HG03045 (cell line): ENCODE results near the gene HSDL2.
"Not testable (repeated sequence)": the region's sequence is repeated elsewhere in the genome, so short reads cannot be mapped to it uniquely, and the experiment has no call there.

ENCODE experiments used
- ATAC-seq: cut with Tn5 transposase; IDR thresholded peaks from one replicate; pipeline ENCODE4 v1.9.1; 2021; ENCODE audit warnings: mild to moderate bottlenecking, moderate library complexity; ENCODE audit not compliant: unreplicated experiment

HSDL2 gene

DNA sequence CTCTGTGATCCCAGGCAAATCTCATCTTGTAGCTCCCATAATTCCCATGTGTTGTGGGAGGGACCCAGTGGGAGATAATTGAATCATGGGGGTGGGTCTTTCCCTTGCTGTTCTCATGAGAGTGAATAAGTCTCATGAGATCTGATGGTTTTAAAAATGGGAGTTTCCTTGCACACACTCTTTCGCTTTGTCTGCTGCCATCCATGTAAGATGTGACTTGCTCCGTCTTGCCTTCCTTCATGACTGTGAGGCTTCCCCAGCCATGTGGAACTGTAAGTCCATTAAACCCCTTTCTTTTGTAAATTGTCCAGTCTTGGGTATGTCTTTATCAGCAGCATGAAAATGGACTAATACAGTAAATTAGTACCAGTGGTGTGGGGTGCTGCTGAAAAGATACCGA lies 14.7 kb upstream of the HSDL2 start:
- not testable (repeated sequence) for ATAC-seq

GRCh38 chr9:112366591-112366990 lies 13.3 kb upstream of the HSDL2 start:
- ATAC-seq, result no peak

DNA sequence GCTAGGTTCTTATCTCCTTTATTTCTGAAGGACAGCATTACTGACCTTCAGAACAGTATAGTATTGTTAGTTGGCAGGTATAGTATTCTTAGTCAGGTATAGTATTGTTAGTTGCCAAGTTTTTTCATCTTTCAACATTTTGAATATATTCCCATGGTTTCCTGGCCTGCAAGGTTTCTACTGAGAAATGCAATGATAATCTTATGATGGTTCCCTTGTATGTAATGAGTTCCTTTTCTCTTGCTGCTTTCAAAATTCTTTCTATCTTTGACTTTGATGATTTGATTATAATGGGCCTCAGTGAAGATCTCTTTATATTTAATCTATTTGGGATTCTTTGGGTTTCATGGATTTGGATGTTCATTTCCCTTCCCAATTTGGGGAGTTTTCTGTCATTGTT lies 12.4 kb upstream of the HSDL2 start:
- ATAC-seq, result no peak

DNA sequence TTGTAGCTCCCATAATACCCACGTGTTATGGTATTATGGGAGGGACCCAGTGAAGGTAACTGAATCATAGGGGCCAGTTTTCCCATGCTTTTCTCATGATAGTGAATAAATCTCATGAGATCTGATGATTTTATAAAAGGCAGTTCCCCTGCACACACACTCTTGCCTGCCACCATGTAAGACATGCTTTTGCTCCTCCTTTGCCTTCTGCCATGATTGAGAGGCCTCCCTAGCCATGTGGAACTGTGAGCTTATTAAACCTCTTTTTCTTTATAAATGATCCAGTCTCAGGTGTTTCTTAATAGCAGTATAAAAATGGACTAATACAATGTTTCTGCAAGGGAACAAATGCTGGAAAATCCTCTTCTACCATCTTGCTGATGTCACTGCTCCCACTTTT lies 10.1 kb upstream of the HSDL2 start:
- no peak for ATAC-seq

DNA sequence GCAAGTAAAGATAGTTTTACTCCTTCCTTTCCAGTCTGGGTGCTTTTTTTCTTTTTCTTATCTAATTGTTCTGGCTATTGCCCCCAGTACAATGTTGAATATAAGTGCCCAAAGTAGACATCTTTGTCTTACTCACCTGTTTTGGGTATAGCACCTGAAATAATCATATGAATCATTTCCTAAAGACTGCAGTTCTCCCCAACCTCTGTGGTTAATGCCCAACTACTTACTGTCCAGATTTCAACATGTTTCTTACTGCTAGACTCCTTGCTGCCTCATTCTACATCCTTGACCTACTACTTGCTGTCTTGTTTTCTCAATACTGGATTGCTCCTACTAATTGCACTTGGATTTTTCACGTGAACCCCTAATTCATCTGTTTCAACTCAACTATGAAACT lies 8.8 kb upstream of the HSDL2 start:
- no peak for ATAC-seq

DNA sequence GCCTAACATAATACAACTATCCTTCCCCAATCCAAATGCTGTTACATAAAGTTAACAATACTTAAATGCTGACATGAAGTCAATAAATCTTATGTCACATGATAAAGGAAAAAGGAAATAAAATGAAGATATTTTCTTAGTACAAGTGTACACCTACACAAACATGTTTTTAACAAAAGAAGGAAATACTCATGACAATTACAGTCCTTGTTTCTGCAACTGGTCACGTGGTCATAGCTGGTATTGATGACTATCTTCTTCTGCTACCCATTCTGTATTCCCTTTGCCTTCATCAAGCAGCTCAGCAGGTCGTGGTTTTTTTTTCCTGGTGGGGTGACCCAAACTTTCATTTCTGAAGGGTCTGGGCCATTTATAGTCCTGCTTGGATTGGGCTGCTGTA lies 6.2 kb upstream of the HSDL2 start:
- ATAC-seq, result not testable (repeated sequence)

GRCh38 chr9:112374232-112374631 lies 5.7 kb upstream of the HSDL2 start:
- ATAC-seq, result not testable (repeated sequence)

DNA sequence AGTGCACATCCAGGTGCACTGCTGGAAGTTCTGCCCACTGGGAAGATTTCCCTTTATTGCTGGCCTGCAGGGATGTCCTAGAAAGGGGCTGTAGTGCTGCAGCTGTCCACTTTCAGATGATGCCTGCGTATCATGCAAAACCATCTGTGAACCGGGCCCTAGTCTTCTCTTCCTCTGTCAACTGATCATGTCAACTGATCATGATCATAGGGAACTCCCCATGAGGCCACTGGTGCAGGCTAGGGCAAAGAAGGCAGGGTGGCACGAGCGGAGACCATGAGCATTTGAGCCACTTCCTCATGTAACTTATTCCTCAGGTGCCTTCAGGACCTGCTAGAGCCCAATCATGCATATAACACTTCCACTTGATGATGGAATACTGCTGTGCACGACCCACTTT lies 4.5 kb upstream of the HSDL2 start:
- ATAC-seq, result no peak

GRCh38 chr9:112377087-112377486 lies 2.8 kb upstream of the HSDL2 start:
- no peak for ATAC-seq

DNA sequence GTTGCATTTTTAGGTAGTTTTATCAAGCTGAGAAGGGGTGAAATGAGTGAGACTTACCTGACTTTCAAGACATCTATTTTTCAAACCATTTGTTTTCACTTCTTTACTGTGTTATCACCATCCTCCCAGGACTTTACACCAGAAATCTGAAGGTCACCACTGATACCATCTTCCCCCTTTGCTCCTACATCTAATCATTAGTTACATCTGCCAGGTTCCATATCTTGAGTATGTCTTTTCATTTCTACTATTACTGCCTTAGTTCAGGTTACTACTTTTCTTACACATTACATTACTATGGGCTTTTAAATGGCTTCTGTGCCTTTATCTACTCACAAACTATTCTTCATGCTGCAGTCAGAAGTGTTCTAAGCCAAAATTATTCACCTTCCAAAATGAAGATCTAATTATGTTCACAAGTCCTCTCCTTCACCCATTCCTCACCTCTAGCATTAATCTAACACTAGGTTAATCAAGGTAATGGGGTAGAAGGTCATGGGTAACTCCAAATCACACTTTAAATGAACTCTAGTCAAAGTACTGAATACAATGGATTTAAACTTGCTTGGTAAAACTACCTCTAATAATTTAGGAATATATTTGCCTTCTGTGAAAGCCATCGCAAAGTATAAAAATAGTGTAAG lies 2.1 kb upstream of the HSDL2 start:
- no peak for ATAC-seq

GRCh38 chr9:112378328-112379176 lies 1.4 kb upstream of the HSDL2 start:
- peak; percentile 14 for ATAC-seq

DNA sequence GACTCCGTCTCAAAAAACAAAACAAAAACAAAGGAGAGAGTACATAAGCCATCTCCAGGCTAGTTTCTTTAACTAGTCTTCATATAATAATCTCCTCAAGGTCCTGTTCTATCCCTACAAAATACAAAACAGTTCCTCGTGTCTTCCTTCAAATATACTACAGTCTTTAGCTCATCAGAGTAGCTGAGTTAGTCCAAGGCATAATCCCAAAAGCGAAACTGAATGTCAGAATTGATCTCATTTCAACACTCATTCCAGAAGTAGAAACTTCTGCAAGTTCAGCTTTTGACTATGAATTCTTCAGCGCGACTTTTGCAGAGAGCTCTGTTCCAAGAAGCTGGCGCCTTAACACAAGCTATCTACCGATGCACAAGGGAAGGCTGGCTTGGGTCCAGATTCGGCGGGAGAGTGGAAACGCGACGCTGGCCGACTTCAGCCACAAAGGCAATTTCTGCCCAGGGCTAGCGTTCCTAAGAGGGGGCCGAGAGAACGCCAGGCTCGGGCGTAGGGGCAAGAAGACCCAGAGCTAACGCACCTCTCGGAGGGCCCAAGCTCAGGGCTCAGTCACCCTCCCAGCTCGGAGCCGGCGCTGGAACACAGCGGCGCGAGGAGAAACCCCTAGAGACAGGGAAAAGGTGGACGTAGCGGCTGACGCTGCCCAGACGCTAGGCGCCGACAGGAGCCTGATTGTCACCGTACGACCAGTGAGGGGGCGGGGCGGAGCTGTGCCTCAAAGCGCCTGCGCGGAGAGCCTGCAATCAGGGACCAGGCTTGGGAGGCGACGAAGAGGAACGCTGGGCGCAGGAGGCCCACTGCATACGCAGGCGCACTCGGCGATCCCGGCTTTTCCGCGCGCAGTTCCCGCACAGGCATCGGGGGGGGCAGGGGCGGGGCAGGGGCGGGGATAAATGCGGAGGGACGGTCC lies 469 bp upstream of the HSDL2 start:
- peak; percentile 84 for ATAC-seq

DNA sequence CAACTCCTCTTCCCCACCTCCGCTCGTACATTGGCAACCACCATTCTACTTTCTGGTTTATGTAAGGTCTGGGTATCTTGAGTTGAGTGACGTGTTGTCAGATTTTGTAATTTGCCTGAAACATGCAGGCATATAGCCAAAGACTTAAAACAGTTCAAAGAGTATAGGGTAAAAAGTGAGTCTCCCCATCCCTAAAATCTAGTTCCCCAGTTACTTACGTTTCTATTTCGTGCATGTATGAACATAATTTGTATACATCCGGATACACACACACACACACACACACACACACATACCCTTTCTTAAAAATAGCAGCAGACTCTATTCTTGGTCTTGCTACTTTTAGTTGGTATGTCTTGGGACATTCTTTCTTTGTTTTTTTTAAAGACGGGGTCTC lies 915 bp downstream of the HSDL2 start:
- no peak for ATAC-seq

DNA sequence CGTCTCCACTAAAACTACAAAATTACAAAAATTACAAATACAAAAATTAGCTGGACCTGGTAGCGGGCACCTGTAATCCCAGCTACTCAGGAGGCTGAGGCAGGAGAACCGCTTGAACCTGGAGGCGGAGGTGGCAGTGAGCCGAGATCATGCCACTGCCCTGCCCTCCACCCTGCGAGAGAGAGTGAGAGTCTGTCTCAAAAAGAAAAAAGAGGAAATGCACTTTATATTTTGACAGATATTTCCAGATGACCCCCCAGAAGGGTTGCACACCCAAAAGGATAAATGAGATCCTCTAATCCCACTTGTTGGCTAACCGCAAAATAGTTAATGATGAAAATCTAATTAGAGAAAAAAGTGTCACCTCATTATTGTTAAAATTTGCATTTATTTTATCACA lies 2.2 kb downstream of the HSDL2 start:
- ATAC-seq, result no peak

DNA sequence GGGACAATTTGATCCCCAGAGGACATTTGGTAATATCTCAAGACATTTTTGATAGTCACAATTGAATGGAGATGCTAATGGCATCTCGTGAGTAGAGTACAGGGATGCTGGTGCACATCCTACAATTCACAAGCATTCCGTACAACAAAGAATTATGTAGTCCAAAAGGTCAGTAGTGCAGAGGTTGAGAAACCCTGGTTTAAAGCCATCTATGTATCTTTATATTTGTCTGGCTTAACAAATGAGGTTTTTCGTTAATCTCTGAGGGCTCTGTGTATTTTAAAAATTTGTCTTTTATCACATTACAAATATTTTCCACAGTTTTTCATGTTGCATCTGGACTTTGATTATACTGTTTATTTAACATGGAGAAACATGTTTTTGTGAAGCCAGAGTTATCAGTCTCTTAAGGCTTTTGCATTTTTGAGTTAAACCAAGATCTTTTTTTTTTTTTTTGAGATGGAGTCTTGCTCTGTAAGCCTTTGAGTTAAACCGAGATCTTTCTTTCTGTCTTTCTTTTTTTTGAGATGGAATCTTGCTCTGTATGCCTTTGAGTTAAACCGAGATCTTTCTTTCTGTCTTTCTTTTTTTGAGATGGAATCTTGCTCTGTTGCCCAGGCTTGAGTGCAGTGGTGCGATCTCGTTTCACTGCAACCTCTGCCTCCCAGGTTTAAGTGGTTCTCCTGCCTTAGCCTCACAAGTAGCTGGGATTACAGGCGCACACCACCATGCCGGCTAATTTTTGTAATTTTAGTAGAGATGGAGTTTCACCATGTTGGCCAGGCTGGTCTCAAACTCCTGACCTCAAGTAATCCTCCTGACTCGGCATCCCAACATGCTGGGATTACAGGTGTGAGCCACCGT lies 2.8 kb downstream of the HSDL2 start:
- no peak for ATAC-seq

DNA sequence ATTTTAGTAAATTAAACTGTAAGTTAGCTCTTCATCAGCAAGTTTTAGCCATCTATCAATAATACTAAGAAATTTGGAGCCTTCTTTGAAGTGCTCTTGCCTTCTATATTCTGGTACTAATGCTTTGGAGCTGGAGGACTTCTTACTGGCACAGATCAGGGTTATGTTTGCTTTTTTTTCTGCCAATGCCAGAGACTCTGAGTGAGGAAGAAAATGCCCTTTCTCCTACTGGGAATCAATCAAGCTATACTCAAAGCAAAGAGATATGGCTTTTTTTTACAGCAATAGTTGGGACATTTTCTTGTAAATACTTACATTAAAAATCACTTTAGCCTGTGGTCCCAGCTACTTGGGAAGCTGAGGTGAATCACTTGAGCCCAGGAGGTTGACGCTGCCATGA lies 4.3 kb downstream of the HSDL2 start:
- no peak for ATAC-seq

DNA sequence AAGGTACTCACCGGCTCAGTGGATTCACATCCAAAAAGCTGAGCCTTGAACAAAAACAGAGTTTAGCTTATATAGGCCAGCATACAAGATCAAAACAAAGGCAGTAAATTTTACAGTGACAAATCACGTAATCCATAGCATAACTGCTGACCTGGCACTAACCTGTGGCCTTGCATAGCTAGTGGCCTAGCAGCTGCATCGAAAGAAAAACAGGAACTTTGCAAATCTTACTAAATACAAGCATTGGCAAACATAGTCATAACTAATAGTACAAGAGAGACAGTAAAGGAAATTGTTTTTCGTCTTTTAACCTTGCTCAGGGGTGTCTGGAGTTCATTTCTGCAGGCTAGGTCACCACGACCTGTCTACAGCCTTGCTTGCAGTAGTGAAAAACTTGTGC lies 4.8 kb downstream of the HSDL2 start:
- no peak for ATAC-seq

DNA sequence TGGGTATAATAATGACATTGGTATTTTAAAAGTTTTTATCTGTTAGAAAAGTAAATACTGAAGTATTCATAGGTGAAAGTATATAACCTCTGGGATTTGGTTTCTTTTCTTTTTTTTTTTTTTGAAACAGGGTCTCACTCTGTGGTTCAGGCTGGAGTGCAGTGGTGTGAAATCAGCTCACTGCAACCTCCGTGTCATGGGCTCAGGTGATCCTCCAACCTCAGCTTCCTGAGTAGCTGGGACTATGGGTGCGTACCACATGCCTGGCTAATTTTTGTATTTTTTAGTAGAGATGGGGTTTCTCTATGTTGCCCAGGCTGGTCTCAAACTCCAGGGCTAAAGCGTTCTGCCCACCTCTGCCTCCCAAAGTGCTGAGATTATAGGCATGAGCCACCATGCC lies 7.2 kb downstream of the HSDL2 start:
- ATAC-seq, result no peak

- ATAC-seq, result not testable (repeated sequence)
Measured at GRCh38 chr9:112389897-112390296, 10.0 kb downstream of the HSDL2 start.

DNA sequence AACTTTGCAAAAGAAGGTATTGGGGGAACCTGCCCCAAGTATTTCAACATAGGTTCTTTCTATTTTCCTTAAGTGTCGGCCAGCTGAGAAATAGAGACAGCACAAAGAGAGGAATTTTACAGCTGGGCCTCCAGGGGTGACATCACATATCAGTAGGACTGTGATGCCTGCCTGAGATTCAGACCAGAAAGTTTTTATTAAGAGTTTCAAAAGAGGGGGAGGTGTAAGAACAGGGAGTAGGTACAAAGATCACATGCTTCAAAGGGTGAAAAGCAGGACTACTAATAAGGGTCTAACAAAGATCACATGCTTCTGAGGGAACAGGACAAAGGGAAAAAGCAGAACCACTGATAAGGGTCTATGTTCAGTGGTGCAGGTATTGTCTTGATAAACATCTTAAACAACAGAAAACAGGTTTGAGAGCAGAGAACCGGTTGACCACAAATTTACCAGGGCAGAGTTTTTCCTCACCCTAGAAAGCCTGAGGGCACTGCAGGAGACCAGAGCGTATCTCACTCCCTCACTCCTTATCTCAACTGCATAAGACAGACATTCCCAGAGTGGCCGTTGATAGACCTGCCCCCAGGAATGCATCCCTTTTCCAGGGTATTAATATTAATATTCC lies 12.1 kb downstream of the HSDL2 start:
- ATAC-seq, result not testable (repeated sequence)
